Left hindlimb (tissue), 1 donor: ENCODE results near the gene DCC.

Experiments used
- DNase-seq: peaks from one replicate; pipeline ENCODE4 v3.0.0-alpha.2; 2018

DCC gene

DNA sequence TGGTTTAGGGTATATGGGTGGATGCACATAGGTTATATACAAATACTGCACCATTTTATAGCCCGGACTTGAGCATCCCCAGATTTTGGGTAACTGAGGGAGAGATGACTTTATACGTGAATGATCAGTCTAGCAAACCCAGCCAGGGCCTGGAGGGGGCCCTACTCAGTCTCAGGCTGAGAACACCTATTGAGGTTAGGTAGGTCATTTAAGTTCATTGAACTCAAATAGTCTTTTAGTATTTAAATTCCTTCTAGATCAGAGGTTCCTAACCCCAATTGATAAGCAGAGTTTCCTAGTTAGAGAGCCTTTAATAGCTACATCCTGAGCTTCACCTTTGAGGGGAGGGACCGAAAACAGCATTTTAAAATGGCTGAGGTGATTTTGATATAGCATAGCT lies 487.0 kb downstream of the DCC start:
- no peak for DNase-seq

DNA sequence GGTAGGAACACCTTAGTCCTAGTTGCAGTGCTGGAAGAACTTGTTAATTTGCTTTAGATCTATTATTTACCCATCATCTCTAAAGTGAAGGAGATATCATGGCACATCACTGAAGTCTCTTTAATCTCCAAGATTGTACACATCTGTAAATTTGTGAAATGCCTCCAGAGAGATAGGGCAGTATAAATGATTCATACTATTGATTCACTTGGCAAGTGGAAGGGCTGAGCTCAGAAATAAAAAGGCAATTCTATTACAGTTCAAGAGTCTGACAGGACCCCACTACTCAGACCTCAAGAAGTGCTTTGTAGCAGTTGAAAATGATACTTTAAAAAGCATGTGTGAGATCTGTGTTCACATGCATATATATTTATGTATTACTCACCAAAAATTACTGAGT lies 489.3 kb downstream of the DCC start:
- no peak for DNase-seq

DNA sequence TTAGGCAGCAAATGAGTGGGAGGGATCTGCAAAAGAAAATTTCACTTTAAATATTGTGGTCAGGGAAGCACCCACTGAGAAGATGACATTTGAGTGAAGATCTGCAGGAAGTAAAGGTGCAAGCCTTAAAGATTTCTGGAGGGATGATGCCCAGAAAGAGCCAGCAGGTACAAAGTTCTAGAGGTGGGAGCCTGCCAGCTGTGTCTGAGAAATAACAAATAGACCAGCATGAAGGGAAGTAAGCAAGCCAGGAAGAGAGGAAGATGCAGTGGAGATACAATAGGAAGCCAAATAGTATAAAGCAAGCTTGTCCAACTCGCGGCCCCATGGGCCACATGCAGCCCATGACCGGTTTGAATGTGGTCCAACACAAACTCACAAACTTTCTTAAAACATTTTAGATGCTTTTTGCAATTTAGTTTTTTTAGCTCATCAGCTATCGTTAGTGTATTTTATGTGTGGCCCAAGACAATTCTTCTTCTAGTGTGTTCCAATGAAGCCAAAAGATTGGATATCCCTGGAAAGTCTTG lies 489.9 kb downstream of the DCC start:
- no peak for DNase-seq

- DNase-seq = no peak
Observed at GRCh38 chr18:52844323-52844722, 504.3 kb downstream of the DCC start.

DNA sequence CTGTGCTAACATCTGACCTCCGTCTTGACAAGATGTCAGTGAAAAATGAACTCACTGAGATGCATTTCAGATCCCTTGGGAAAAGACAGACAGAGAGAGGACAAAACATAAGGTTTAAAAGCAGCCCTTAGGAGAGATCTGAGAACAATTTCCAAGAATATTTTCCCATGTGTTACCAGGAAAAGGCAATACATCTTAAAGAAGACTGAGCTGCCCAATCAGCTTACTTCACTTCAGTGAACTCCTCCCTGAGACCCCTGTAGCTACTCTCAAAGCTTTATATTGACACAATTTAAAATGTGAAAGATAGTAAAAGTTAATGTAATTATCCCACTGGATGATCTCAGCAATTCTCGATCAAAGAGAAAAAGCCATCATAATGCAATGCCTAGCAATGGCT lies 505.0 kb downstream of the DCC start:
- DNase-seq = no peak

- no peak for DNase-seq
Observed at GRCh38 chr18:52850031-52850560, 510.1 kb downstream of the DCC start.

DNA sequence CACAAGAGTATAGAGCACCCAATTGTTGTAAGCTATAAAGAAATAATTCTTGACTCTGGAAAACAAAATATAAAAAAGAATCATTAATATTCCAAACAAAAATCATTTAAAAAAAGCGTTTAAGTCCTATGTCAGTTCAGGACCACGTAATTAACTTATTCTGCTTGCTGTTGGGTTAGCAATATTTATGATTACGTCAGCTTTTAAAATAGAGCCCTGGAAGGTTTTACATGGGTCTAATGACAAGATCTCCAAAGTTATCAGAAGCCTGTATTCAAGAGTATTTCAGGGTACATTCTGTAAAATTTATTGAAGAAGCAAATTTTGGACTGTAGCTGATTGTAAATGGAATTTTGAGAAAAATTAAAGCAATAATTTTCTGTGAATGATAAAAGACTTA lies 521.6 kb downstream of the DCC start:
- no peak for DNase-seq

GRCh38 chr18:52869349-52869923 lies 529.4 kb downstream of the DCC start:
- DNase-seq = no peak

GRCh38 chr18:52869942-52870907 lies 530.2 kb downstream of the DCC start:
- DNase-seq = no peak

- no peak for DNase-seq
Observed at GRCh38 chr18:52874774-52875173, 534.8 kb downstream of the DCC start.

DNA sequence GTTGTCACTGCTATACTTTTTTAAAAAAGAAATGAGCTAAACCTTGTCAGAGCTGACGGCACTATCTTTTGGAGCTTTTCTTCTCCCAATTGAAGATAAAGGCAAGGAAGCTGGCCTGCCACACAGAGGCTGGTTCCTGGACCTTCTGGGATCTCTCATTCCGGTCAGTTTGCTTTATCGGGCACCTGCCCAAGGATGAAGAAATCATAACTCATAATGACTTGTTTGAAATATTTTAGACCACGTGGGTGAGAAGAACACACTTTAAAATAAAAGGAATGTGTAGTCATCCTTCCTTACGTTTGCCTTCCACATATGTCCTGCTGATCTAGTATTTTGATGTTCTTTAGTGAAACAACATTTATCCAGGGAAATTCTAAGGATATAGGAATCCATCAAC lies 535.7 kb downstream of the DCC start:
- no peak for DNase-seq

GRCh38 chr18:52888014-52888413 lies 548.0 kb downstream of the DCC start:
- DNase-seq = no peak

DNA sequence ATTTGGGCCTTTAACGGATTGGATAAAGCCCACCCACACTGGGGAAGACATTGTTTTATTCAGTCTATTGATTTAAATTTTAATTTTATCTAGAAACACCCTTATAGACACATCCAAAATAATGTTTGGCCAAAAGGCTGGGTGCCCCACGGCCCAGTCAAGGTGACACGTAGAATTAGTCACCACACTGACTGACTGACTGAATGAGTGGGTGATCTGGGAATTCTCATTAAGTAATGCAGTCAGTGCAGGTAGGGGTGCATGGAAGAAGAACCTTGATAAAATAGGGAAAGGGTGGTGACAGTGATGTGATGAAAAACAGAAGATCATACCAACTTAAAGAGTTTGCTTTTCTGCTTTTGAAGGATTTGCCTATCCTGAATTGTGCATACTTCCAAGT lies 554.8 kb downstream of the DCC start:
- DNase-seq = no peak

- no peak for DNase-seq
Observed at GRCh38 chr18:52897611-52898484, 557.9 kb downstream of the DCC start.

GRCh38 chr18:52898485-52899058 lies 558.6 kb downstream of the DCC start:
- DNase-seq = no peak

DNA sequence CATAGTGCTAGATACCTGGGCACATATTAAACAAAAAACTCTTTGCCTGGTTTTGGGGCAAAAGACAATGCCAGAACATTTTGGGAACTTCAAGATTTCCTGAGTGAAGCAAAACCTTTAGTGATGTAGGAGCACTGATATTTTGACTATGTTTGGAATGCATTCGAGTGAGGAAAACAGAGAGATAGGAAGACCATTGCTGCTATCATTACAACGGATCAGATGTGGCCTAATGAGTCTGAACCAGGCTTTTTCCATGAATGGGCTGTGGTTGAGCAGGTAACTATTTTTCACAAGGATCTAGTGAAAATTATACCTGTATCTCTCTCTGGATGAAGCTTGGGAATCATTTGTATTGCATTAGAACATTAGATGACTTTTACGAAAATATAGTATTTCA lies 562.2 kb downstream of the DCC start:
- DNase-seq = no peak

- peak; percentile 31 for DNase-seq
Observed at GRCh38 chr18:52903857-52904256, 563.9 kb downstream of the DCC start.

- DNase-seq = no peak
Observed at GRCh38 chr18:52907543-52908308, 567.7 kb downstream of the DCC start.

- DNase-seq = no peak
Observed at GRCh38 chr18:52914148-52914547, 574.2 kb downstream of the DCC start.

DNA sequence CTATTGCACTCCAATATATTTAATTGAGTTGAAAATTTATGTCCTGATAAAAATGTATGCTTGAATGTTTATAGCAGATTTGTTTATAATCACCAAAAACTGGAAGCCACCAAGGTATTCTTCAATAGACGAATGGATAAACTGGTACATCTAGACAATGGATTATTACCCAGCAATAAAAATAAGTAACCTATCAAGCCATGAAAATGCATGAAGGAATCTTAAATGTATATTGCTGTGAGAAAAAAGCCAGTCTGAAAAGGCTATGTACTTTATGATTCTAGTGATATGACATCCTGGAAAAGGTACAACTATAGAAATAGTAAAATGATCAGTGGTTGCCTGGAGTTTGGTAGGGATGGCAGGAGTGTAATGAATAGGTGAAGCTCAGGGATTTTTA lies 580.7 kb downstream of the DCC start:
- no peak for DNase-seq

- DNase-seq = no peak
Observed at GRCh38 chr18:52933356-52933755, 593.4 kb downstream of the DCC start.

DNA sequence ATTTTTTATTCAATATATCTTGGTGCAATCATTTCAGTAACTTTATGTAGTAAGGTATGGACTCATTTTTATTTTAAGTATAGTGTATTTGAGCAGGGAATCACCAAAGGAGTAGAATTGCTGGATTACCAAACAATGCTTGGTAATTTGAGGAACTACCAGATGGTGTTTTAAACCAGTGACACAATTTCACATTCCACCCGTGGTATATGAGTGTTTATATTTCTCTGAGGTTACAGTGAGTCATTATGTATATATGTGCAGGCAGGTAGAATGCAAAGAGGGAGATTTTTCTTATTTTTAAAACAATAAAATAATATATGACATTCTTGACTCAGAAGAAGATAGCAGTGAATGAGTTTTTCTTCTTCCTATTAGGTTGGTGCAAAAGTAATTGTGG lies 596.9 kb downstream of the DCC start:
- DNase-seq = no peak
